Caco-2 (cell line): Measurements from ENCODE around the gene ZNF273. TPM values are rescaled to one million over a fixed set of nuclear protein-coding genes. Genes with fewer than 3 reads are reported as not detected.

Experiments used
- BruUV-seq: library from RNA; stranded (reverse); fragments of 400-500 nt; replicated peaks from 2 replicates; lab custom pipeline; 2021; lab: Mats Ljungman, UMichigan
- CTCF ChIA-PET: fragments of 300-600 bp; sonication (Branson Sonifier 250); formaldehyde crosslinking; loops from one replicate; lab custom pipeline; 2022; ENCODE audit warnings: antibody characterized with exemption; lab: Charles Lee
- POLR2A ChIA-PET: fragments of 300-600 bp; sonication (Branson Sonifier 250); formaldehyde crosslinking; loops from one replicate; lab custom pipeline; 2022; ENCODE audit warnings: antibody characterized with exemption; lab: Charles Lee
- DNase-seq, 2 experiments: peaks; one replicate each; pipeline versions ENCODE4 v3.0.0 to v3.0.0-alpha.2; 2020 to 2022
- H3K27me3 ChIP-seq: replicated peaks from 2 replicates; pipeline ENCODE4 v1.6.0; 2011; ENCODE audit warnings: low read length; ENCODE audit not compliant: control insufficient read depth, insufficient read depth
- H3K36me3 ChIP-seq: 2 replicates; pipeline ENCODE4 v1.5.1; 2011; ENCODE audit warnings: low read length; ENCODE audit not compliant: control insufficient read depth, insufficient read depth
- H3K4me1 ChIP-seq: fragments of 250-450 bp; sonication (Bioruptor Pico); 2 replicates; pipeline ENCODE4 v1.5.1; 2020; ENCODE audit warnings: mild to moderate bottlenecking
- H3K4me3 ChIP-seq: 2 replicates; pipeline ENCODE4 v1.5.1; 2011; ENCODE audit warnings: low read depth, mild to moderate bottlenecking, control low read depth, low read length
- H3K9me3 ChIP-seq: fragments of 250-450 bp; sonication (Bioruptor Pico); 2 replicates; pipeline ENCODE4 v1.5.1; 2020; ENCODE audit warnings: mild to moderate bottlenecking, moderate library complexity
- H3K27ac Mint-ChIP-seq: one replicate; pipeline ENCODE4 v1.8.0; 2022; ENCODE audit warnings: mixed read lengths; ENCODE audit not compliant: unreplicated experiment
- H3K27me3 Mint-ChIP-seq: one replicate; pipeline ENCODE4 v1.8.0; 2022; ENCODE audit warnings: mixed read lengths; ENCODE audit not compliant: insufficient read depth, unreplicated experiment
- H3K36me3 Mint-ChIP-seq: one replicate; pipeline ENCODE4 v1.8.0; 2022; ENCODE audit warnings: mild to moderate bottlenecking, mixed read lengths; ENCODE audit not compliant: insufficient read depth, unreplicated experiment
- H3K4me1 Mint-ChIP-seq: one replicate; pipeline ENCODE4 v1.8.0; 2022; ENCODE audit warnings: low read depth, mixed read lengths; ENCODE audit not compliant: unreplicated experiment
- H3K4me3 Mint-ChIP-seq: one replicate; pipeline ENCODE4 v1.8.0; 2022; ENCODE audit warnings: mild to moderate bottlenecking, moderate library complexity, mixed read lengths; ENCODE audit not compliant: unreplicated experiment
- H3K9me3 Mint-ChIP-seq: one replicate; pipeline ENCODE4 v1.8.0; 2022; ENCODE audit warnings: mixed read lengths; ENCODE audit not compliant: unreplicated experiment
- intact Hi-C: fragments of 100-400 bp; cut with micrococcal nuclease; formaldehyde crosslinking; loops from one replicate; pipeline ENCODE4 v1.10.0; 2022; ENCODE audit not compliant: unreplicated experiment
- total RNA-seq: library from RNA; stranded (reverse); gene quantifications from 2 replicates; pipeline ENCODE4 v1.2.3, GENCODE V29; 2022
- TF ChIP-seq, protein P1 (sequence below), 2 experiments: fragments of 200-600 bp in 1 of 2; IDR thresholded peaks; 1 replicate in 1 of 2; 2 replicates in 1 of 2; pipeline versions ENCODE4 v1.5.1 to v1.8.0; 2011 to 2022; ENCODE audit warnings: antibody characterized with exemption in 1 of 2, control low read depth in 1 of 2, inconsistent platforms in 1 of 2, low read depth in 1 of 2, low read length in 1 of 2, mild to moderate bottlenecking in 1 of 2, moderate library complexity in 1 of 2; ENCODE audit not compliant: insufficient read depth in 1 of 2, severe bottlenecking in 1 of 2, unreplicated experiment in 1 of 2

Gene ZNF273
- total RNA-seq, 1 experiment from 2014 or later = 10.1 TPM

DNA sequence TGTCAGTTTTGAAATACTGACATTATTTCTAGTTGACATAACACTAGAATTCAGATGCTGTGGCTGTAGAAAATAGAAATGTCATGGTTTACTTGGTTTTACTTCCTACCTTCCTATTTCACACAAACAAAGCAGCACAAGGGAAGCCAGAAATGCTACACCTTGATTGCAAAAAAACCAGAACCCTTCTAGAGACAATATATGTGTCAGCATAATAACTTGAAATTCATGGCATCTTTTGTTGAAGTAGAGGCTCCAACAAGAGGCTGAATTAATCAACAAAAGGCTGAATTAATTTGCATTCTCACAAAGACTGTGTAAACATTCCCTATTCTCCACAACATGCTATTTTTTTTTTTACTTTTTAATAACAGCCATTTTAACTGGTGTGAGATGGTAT is 62.5 kb downstream of the ZNF273 start:
- Mint-ChIP-seq H3K4me1 (no peaks in the 10 kb centered on the region), H3K9me3 (peaks cover 14% of the 10 kb centered on the region), H3K27ac (no peak overlapping the region), H3K4me3 (no peak overlapping the region), H3K27me3 (no peaks in the 10 kb centered on the region), H3K36me3 (no peaks in the 10 kb centered on the region)
- TF ChIP-seq, protein P1, sequence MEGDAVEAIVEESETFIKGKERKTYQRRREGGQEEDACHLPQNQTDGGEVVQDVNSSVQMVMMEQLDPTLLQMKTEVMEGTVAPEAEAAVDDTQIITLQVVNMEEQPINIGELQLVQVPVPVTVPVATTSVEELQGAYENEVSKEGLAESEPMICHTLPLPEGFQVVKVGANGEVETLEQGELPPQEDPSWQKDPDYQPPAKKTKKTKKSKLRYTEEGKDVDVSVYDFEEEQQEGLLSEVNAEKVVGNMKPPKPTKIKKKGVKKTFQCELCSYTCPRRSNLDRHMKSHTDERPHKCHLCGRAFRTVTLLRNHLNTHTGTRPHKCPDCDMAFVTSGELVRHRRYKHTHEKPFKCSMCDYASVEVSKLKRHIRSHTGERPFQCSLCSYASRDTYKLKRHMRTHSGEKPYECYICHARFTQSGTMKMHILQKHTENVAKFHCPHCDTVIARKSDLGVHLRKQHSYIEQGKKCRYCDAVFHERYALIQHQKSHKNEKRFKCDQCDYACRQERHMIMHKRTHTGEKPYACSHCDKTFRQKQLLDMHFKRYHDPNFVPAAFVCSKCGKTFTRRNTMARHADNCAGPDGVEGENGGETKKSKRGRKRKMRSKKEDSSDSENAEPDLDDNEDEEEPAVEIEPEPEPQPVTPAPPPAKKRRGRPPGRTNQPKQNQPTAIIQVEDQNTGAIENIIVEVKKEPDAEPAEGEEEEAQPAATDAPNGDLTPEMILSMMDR (IDR thresholded peaks at IDR 0.05; ENCODE audit: insufficient read depth in 1 of 2, low read depth in 1 of 2, low read length in 1 of 2, severe bottlenecking in 1 of 2, unreplicated experiment in 1 of 2) = no peak
- no peak for DNase-seq
- Histone ChIP-seq H3K9me3 (peaks cover 16% of the 10 kb centered on the region), H3K36me3 (no peaks in the 10 kb centered on the region), H3K4me3 (no peak overlapping the region), H3K27me3 (no peaks in the 10 kb centered on the region), H3K4me1 (no peaks in the 10 kb centered on the region)
- POLR2A ChIA-PET = no interaction called here
- intact Hi-C loops = no loop called here
- CTCF ChIA-PET = no interaction called here
- BruUV-seq = no TSS peak

- POLR2A ChIA-PET = no interaction called here
Observed at GRCh38 chr7:64978497-64979203, 75.6 kb downstream of the ZNF273 start.

More at GRCh38 chr7:64978497-64979203, 75.6 kb downstream of the ZNF273 start:
- intact Hi-C loops = no loop called here
- TF ChIP-seq, protein P1 (IDR thresholded peaks at IDR 0.05; ENCODE audit: insufficient read depth in 1 of 2, low read depth in 1 of 2, low read length in 1 of 2, severe bottlenecking in 1 of 2, unreplicated experiment in 1 of 2) = no peak
- H3K36me3 Mint-ChIP-seq = peaks cover 29% of the 10 kb centered on the region
- no peaks in the 10 kb centered on the region for H3K27me3 Mint-ChIP-seq
- Histone ChIP-seq H3K9me3 (peaks cover 50% of the 10 kb centered on the region), H3K36me3 (no peaks in the 10 kb centered on the region), H3K27me3 (no peaks in the 10 kb centered on the region), H3K4me3 (no peak overlapping the region), H3K4me1 (no peaks in the 10 kb centered on the region)
- H3K27ac Mint-ChIP-seq = no peak overlapping the region
- DNase-seq = no peak
- H3K4me3 Mint-ChIP-seq = no peak overlapping the region
- CTCF ChIA-PET = no interaction called here
- H3K4me1 Mint-ChIP-seq = no peaks in the 10 kb centered on the region
- BruUV-seq = no TSS peak
- H3K9me3 Mint-ChIP-seq = peaks cover 45% of the 10 kb centered on the region

Other genes starting within 250 kb of the ZNF273 start
- 12.0 and 13.0 TPM in 2 replicates for gene ZNF107, start 237.1 kb upstream of the ZNF273 start, total RNA-seq
- 10.2 and 12.5 TPM in 2 replicates for gene ZNF138, start 108.8 kb upstream of the ZNF273 start, total RNA-seq
- gene ZNF117, start 87.8 kb downstream of the ZNF273 start, total RNA-seq = 5.8 and 7.2 TPM in 2 replicates
- gene ERV3-1, start 103.4 kb downstream of the ZNF273 start, total RNA-seq = 10.9 and 13.5 TPM in 2 replicates